Inflammatory macrophage (primary cell): ENCODE data around the gene ZNF438.
"Not testable (repeated sequence)": the region's sequence is repeated elsewhere in the genome, so short reads cannot be mapped to it uniquely, and the experiment has no call there.

Experiments
- DNase-seq, 2 donors: peaks; one replicate each; pipeline ENCODE4 v3.0.0-alpha.2; 2020 to 2022

ZNF438 gene

DNA sequence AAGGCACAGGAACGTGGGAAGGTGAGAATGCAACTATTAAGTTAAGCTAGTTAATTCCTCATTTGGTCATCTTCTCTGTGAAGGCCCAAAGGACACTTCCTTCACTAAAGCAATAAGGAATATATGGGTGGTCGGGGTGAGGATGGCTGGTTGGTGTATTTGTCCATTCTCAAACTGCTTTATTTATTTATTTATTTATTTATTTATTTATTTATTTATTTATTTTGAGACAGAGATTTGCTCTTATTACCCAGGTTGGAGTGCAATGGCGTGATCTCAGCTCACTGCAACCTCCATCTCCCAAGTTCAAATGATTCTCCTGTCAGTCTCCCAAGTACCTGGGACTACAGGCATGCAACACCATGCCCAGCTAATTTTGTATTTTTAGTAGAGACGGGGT is 236.6 kb downstream of the ZNF438 start:
- DNase-seq: not testable (repeated sequence)
